HepG2 (cell line): ENCODE data around the gene COPS7A. TPM values are rescaled to one million over a fixed set of nuclear protein-coding genes. Genes with fewer than 3 reads are reported as not detected.

Experiments used
- CENPBD1 ChIP-seq: sonication (generic); formaldehyde crosslinking; IDR thresholded peaks from 2 replicates; pipeline ENCODE4 v1.8.0; 2022; ENCODE audit warnings: missing genetic modification reagents, low read depth, mild to moderate bottlenecking, borderline replicate concordance
- E2F5 ChIP-seq: sonication (generic); formaldehyde crosslinking; conservative IDR thresholded peaks from 2 replicates; pipeline ENCODE4 v1.4.0; 2020; ENCODE audit warnings: missing genetic modification reagents
- FOXA1 ChIP-seq, 2 experiments: fragments of 450-650 bp in 1 of 2; sonication (generic) in 1 of 2; formaldehyde crosslinking in 1 of 2; IDR thresholded peaks; 2 replicates each; pipeline versions ENCODE4 v1.4.0 to v1.6.1; 2016 to 2020; ENCODE audit warnings: missing genetic modification reagents in 1 of 2
- HNRNPUL1 ChIP-seq: fragments of 200-400 bp; formaldehyde crosslinking; IDR thresholded peaks from 2 replicates; pipeline ENCODE4 v1.6.1; 2017; ENCODE audit warnings: low read depth, mild to moderate bottlenecking, low read length, moderate library complexity
- MLXIP ChIP-seq: sonication (generic); formaldehyde crosslinking; IDR thresholded peaks from 2 replicates; pipeline ENCODE4 v1.9.0; 2021; ENCODE audit warnings: missing genetic modification reagents, borderline replicate concordance
- MTF2 ChIP-seq: sonication (generic); formaldehyde crosslinking; IDR thresholded peaks from 2 replicates; pipeline ENCODE4 v1.5.0; 2020; ENCODE audit warnings: missing genetic modification reagents, borderline replicate concordance
- NR1H2 ChIP-seq: sonication (generic); formaldehyde crosslinking; IDR thresholded peaks from 2 replicates; pipeline ENCODE4 v1.8.1; 2022; ENCODE audit warnings: low read depth, missing genetic modification reagents, borderline replicate concordance
- SUZ12 ChIP-seq: fragments of 150-350 bp; IDR thresholded peaks from 2 replicates; pipeline ENCODE4 v1.6.1; 2014; ENCODE audit warnings: low read depth, low read length
- SYNCRIP ChIP-seq: fragments of 200-400 bp; formaldehyde crosslinking; IDR thresholded peaks from 2 replicates; pipeline ENCODE4 v1.6.1; 2018; ENCODE audit warnings: mild to moderate bottlenecking, low read depth, low read length; ENCODE audit not compliant: insufficient read depth
- TBX3 ChIP-seq: fragments of 450-650 bp; IDR thresholded peaks from 2 replicates; pipeline ENCODE4 v1.6.1; 2017; ENCODE audit warnings: antibody characterized with exemption, mild to moderate bottlenecking, inconsistent platforms, borderline replicate concordance
- TOE1 ChIP-seq: sonication (generic); formaldehyde crosslinking; IDR thresholded peaks from 2 replicates; pipeline ENCODE4 v1.4.0; 2020; ENCODE audit warnings: mild to moderate bottlenecking, missing genetic modification reagents
- ZBTB2 ChIP-seq: sonication (generic); formaldehyde crosslinking; IDR thresholded peaks from 2 replicates; pipeline ENCODE4 v1.8.0; 2022; ENCODE audit warnings: low read depth, missing genetic modification reagents
- ZBTB4 ChIP-seq: sonication (generic); formaldehyde crosslinking; IDR thresholded peaks from 2 replicates; pipeline ENCODE4 v1.4.0; 2020; ENCODE audit warnings: missing genetic modification reagents, mild to moderate bottlenecking, borderline replicate concordance
- ZNF326 ChIP-seq: sonication (generic); formaldehyde crosslinking; IDR thresholded peaks from 2 replicates; pipeline ENCODE4 v1.4.0; 2020; ENCODE audit warnings: missing genetic modification reagents, borderline replicate concordance
- ZNF7 ChIP-seq: IDR thresholded peaks from 2 replicates; pipeline ENCODE4 v1.6.1; 2016; ENCODE audit warnings: missing biosample characterization, missing genetic modification reagents
- ZNF770 ChIP-seq: sonication (generic); formaldehyde crosslinking; IDR thresholded peaks from 2 replicates; pipeline ENCODE4 v1.5.0; 2020; ENCODE audit warnings: mild to moderate bottlenecking, missing genetic modification reagents
- polyA plus RNA-seq, 8 experiments: library from polyadenylated mRNA; depleted of rRNA in 3 of 8; stranded (reverse) in 7 of 8; unstranded in 1 of 8; fragments of >200 nt; fragmentation: Illumina TruSeq in 4 of 8; extraction: Trizol in 4 of 8; gene quantifications; 2 replicates each; pipeline versions ENCODE4 v1.2.1 to v1.2.3, GENCODE V29; 2011 to 2016; ENCODE audit warnings: low read depth in 4 of 8, missing spikeins in 1 of 8, mixed read lengths in 1 of 8; ENCODE audit not compliant: insufficient read depth in 1 of 8
- total RNA-seq, 5 experiments: library from RNA; depleted of rRNA; stranded (reverse); fragments of >200 nt; fragmentation: Illumina TruSeq; extraction: Trizol; gene quantifications; 2 replicates each; pipeline ENCODE4 v1.2.3, GENCODE V29; 2016; ENCODE audit warnings: low read depth in 1 of 5

The COPS7A gene
- total and polyA plus RNA-seq, 2 of the 13 experiments (the other 11 are each of a cell fraction or from before 2014, with no cell fraction given), result 40.0 to 73.6 TPM

GRCh38 chr12:6723607-6724408 is at the start of gene COPS7A (continued):
- TF ChIP-seq E2F5 (peak; percentile 84), NR1H2 (CRISPR knock-in tag) (no peak), SYNCRIP (no peak), SUZ12 (no peak), ZNF770 (CRISPR knock-in tag) (peak; percentile 65; the same call in 1 of the 2 replicates), MLXIP (CRISPR knock-in tag) (peak; percentile 61; the same call in 1 of the 2 replicates), TOE1 (CRISPR knock-in tag) (0 out of 2 replicates have a peak, but pooled peaks have one; percentile 42), FOXA1 (IDR thresholded peaks at IDR 0.05) (no peak), FOXA1 (CRISPR knock-in tag; IDR thresholded peaks at IDR 0.05) (no peak), ZBTB4 (CRISPR knock-in tag) (peak; percentile 63; the same call in 1 of the 2 replicates), MTF2 (CRISPR knock-in tag) (no peak), ZNF7 (CRISPR knock-in tag) (no peak), CENPBD1 (no peak; the same call in 1 of the 2 replicates), ZBTB2 (CRISPR knock-in tag) (peak; percentile 91), ZNF326 (CRISPR knock-in tag) (no peak), TBX3 (peak; percentile 74; the same call in 1 of the 2 replicates), HNRNPUL1 (no peak)
